ENCODE results near the gene FAM50A. TPM values are rescaled to one million over a fixed set of nuclear protein-coding genes. Genes with fewer than 3 reads are reported as not detected.

Gene FAM50A
- total and polyA plus RNA-seq, 11 donors: 27.7 to 119 (median 43.1) TPM

GRCh38 chrX:154439841-154440240 is 4.1 kb upstream of the FAM50A start:
- no peak for DNase-seq
- no peak overlapping the region for H3K4me3 ChIP-seq
- no peaks in the 10 kb centered on the region for H3K27me3 ChIP-seq
- H3K27ac ChIP-seq: no peak overlapping the region
- TF ChIP-seq CTCF (IDR thresholded peaks at IDR 0.05): no peak
- TF ChIP-seq POLR2A (IDR thresholded peaks at IDR 0.05): no peak
- WGBS, 4 donors: 87 to 90% (median 88%) methylated on average over 18 of the region's 18 CpGs
- H3K9me3 ChIP-seq: no peaks in the 10 kb centered on the region
- intact Hi-C loops (cut with DNase I): loop anchor here in 4 of 10 donors (5.0 to 10.0 kb wide), 5 partner anchors 37 to 77 kb away; partner anchors contain the start of genes EMD (in 1 of the 4), FAM3A (in 1 of the 4), FLNA (in 1 of the 4) and LAGE3 (in 1 of the 4)
- no peak for ATAC-seq
- H3K36me3 ChIP-seq: peaks cover 0 to 38% (median 29%) of the 10 kb centered on the region in 9 donors
- peaks cover 0 to 24% (median 11%) of the 10 kb centered on the region in 12 donors for H3K4me1 ChIP-seq

GRCh38 chrX:154440623-154441357 is 3.2 kb upstream of the FAM50A start:
- H3K36me3 ChIP-seq: peaks cover 0 to 35% (median 28%) of the 10 kb centered on the region in 9 donors
- H3K27me3 ChIP-seq: no peaks in the 10 kb centered on the region
- DNase-seq (no peak), ATAC-seq (no peak)
- 80 to 84% (median 82%) methylated on average over 15 to 17 of the region's 17 CpGs for WGBS, 4 donors
- TF ChIP-seq POLR2A (IDR thresholded peaks at IDR 0.05) (no peak), CTCF (IDR thresholded peaks at IDR 0.05) (no peak)
- H3K4me3 ChIP-seq: no peak overlapping the region
- intact Hi-C loops (cut with DNase I): loop anchor here in 1 of 10 donors (5.0 kb wide), 1 partner anchor 42 kb away; no protein-coding TSS in a partner anchor
- H3K9me3 ChIP-seq: no peaks in the 10 kb centered on the region
- H3K4me1 ChIP-seq: peaks cover 0 to 31% (median 16%) of the 10 kb centered on the region in 12 donors
- H3K27ac ChIP-seq: no peak overlapping the region

GRCh38 chrX:154441564-154441963 is 2.4 kb upstream of the FAM50A start:
- no peaks in the 10 kb centered on the region for H3K9me3 ChIP-seq
- H3K36me3 ChIP-seq: peaks cover 0 to 35% (median 28%) of the 10 kb centered on the region in 9 donors
- 88 to 95% (median 88%) methylated on average over 11 of the region's 11 CpGs for WGBS, 4 donors
- ATAC-seq (no peak), DNase-seq (no peak)
- H3K4me1 ChIP-seq: peaks cover 0 to 28% (median 15%) of the 10 kb centered on the region in 12 donors
- no peaks in the 10 kb centered on the region for H3K27me3 ChIP-seq
- no peak overlapping the region for H3K27ac ChIP-seq
- intact Hi-C loops (cut with DNase I): loop anchor here in 1 of 10 donors (5.0 kb wide), 1 partner anchor 41 kb away; no protein-coding TSS in a partner anchor
- no peak for TF ChIP-seq POLR2A (IDR thresholded peaks at IDR 0.05)
- TF ChIP-seq CTCF (IDR thresholded peaks at IDR 0.05): no peak
- no peak overlapping the region for H3K4me3 ChIP-seq

GRCh38 chrX:154441984-154442707 is 1.8 kb upstream of the FAM50A start:
- ATAC-seq (no peak), DNase-seq (no peak)
- Histone ChIP-seq H3K9me3 (no peaks in the 10 kb centered on the region), H3K27ac (no peak overlapping the region), H3K4me3 (no peak overlapping the region), H3K27me3 (no peaks in the 10 kb centered on the region), H3K4me1 (peaks cover 0 to 28% (median 15%) of the 10 kb centered on the region in 12 donors), H3K36me3 (peaks cover 0 to 38% (median 28%) of the 10 kb centered on the region in 9 donors)
- WGBS, 4 donors: 78 to 89% (median 84%) methylated on average over 19 to 21 of the region's 21 CpGs
- TF ChIP-seq CTCF (IDR thresholded peaks at IDR 0.05) (no peak), POLR2A (IDR thresholded peaks at IDR 0.05) (no peak)
- intact Hi-C loops (cut with DNase I): loop anchor here in 1 of 10 donors (5.0 kb wide), 1 partner anchor 40 kb away; no protein-coding TSS in a partner anchor

Measured in heart left ventricle (tissue), 16 donors.